Endodermal cell (in vitro differentiated cells): ENCODE measurements around the gene AFP. TPM values are rescaled to one million over a fixed set of nuclear protein-coding genes. Genes with fewer than 3 reads are reported as not detected.

Experiments used
- DNase-seq: peaks from one replicate; pipeline ENCODE4 v3.0.0-alpha.2; 2017
- H3K27ac ChIP-seq: 2 replicates; pipeline ENCODE4 v1.5.1; 2013; ENCODE audit warnings: mild to moderate bottlenecking, low read depth, low read length, moderate library complexity
- H3K27me3 ChIP-seq: 2 replicates; pipeline ENCODE4 v1.6.1; 2013; ENCODE audit warnings: mild to moderate bottlenecking, low read length, moderate library complexity; ENCODE audit not compliant: insufficient read depth, control insufficient read depth, poor library complexity, severe bottlenecking
- H3K36me3 ChIP-seq: 2 replicates; pipeline ENCODE4 v1.7.0; 2013; ENCODE audit warnings: mild to moderate bottlenecking, low read length, moderate library complexity; ENCODE audit not compliant: control insufficient read depth, insufficient read depth
- H3K4me1 ChIP-seq: one replicate; pipeline ENCODE4 v1.7.0; 2013; ENCODE audit warnings: low read length; ENCODE audit not compliant: control insufficient read depth, insufficient read depth
- H3K4me3 ChIP-seq: 2 replicates; pipeline ENCODE4 v1.5.1; 2013; ENCODE audit warnings: mild to moderate bottlenecking, low read length, moderate library complexity
- H3K9ac ChIP-seq: 2 replicates; pipeline ENCODE4 v1.6.1; 2013; ENCODE audit warnings: mild to moderate bottlenecking, low read length, moderate library complexity; ENCODE audit not compliant: poor library complexity, severe bottlenecking; ENCODE audit errors: extremely low read depth
- H3K9me3 ChIP-seq: 2 replicates; pipeline ENCODE4 v1.6.1; 2013; ENCODE audit warnings: mild to moderate bottlenecking, low read length, moderate library complexity; ENCODE audit not compliant: control insufficient read depth
- H3K27ac Mint-ChIP-seq: 2 replicates; pipeline ENCODE4 v1.8.0; 2020; ENCODE audit warnings: mixed read lengths
- H3K27me3 Mint-ChIP-seq: 2 replicates; pipeline ENCODE4 v1.8.0; 2021; ENCODE audit warnings: mild to moderate bottlenecking, mixed read lengths; ENCODE audit not compliant: insufficient read depth
- H3K36me3 Mint-ChIP-seq: 2 replicates; pipeline ENCODE4 v1.8.0; 2020; ENCODE audit warnings: low read depth, mixed read lengths
- H3K4me1 Mint-ChIP-seq: 2 replicates; pipeline ENCODE4 v1.8.0; 2020; ENCODE audit warnings: mixed read lengths
- H3K4me3 Mint-ChIP-seq: 2 replicates; pipeline ENCODE4 v1.8.0; 2020; ENCODE audit warnings: mild to moderate bottlenecking, moderate library complexity, mixed read lengths
- H3K9me3 Mint-ChIP-seq: 2 replicates; pipeline ENCODE4 v1.8.0; 2020; ENCODE audit warnings: mild to moderate bottlenecking, mixed read lengths
- WGBS, 2 experiments: methylation state at CpG; one replicate each; pipeline versions ENCODE4 v1.1.5 to v1.1.7; 2013; ENCODE audit warnings: missing lambda C conversion rate in 2 of 2, mixed read lengths in 1 of 2; ENCODE audit not compliant: insufficient coverage in 1 of 2, insufficient read length in 1 of 2; 5-methylcytosine and 5-hydroxymethylcytosine counted together
- total RNA-seq, 2 donors: library from RNA; stranded (reverse); fragmentation: NEBNext Ultra II Directional in 1 of 2; extraction: Animal tissue kit (Norgen Biotek cat#: 25700) in 1 of 2; gene quantifications; 2 replicates in 1 of 2; 3 replicates in 1 of 2; pipeline ENCODE4 v1.2.1, GENCODE V29; 2021
- TF ChIP-seq, protein P1 (sequence below): fragments of 200-600 bp; sonication (generic); conservative IDR thresholded peaks from 2 replicates; pipeline ENCODE4 v1.5.0; 2021; ENCODE audit warnings: antibody characterized with exemption, mild to moderate bottlenecking

Gene AFP
- total RNA-seq, 2 donors from 2014 or later = 1.6 TPM; not detected in 1

DNA sequence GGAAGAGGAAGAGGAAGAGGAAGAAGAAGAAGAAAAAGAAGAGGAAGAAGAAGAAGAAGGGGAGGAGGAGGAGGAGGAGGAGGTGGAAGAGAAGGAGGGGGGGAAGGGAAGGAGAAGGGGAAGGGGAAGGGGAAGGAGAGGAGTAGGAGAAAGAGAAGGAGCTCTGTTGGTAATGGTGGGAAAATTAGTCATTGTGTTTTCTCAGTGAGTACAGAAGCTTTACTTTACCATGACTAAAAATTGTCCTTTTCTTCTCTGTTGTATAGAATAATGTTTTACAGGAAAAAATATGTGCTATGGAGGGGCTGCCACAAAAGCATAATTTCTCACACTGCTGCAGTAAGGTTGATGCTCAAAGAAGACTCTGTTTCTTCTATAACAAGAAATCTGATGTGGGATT is 49.6 kb downstream of the AFP start:
- no peaks in the 10 kb centered on the region for H3K9me3 ChIP-seq
- no peak overlapping the region for H3K27ac Mint-ChIP-seq
- H3K27me3 Mint-ChIP-seq = peaks cover 69% of the 10 kb centered on the region
- no peak overlapping the region for H3K4me3 ChIP-seq
- no peaks in the 10 kb centered on the region for H3K36me3 ChIP-seq
- no peak for DNase-seq
- peaks cover 29% of the 10 kb centered on the region for H3K4me1 Mint-ChIP-seq
- H3K27ac ChIP-seq = no peak overlapping the region
- no peaks in the 10 kb centered on the region for H3K36me3 Mint-ChIP-seq
- H3K4me3 Mint-ChIP-seq = no peak overlapping the region
- TF ChIP-seq, protein P1, sequence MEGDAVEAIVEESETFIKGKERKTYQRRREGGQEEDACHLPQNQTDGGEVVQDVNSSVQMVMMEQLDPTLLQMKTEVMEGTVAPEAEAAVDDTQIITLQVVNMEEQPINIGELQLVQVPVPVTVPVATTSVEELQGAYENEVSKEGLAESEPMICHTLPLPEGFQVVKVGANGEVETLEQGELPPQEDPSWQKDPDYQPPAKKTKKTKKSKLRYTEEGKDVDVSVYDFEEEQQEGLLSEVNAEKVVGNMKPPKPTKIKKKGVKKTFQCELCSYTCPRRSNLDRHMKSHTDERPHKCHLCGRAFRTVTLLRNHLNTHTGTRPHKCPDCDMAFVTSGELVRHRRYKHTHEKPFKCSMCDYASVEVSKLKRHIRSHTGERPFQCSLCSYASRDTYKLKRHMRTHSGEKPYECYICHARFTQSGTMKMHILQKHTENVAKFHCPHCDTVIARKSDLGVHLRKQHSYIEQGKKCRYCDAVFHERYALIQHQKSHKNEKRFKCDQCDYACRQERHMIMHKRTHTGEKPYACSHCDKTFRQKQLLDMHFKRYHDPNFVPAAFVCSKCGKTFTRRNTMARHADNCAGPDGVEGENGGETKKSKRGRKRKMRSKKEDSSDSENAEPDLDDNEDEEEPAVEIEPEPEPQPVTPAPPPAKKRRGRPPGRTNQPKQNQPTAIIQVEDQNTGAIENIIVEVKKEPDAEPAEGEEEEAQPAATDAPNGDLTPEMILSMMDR = no peak
- no peaks in the 10 kb centered on the region for H3K9me3 Mint-ChIP-seq
- peaks cover 11% of the 10 kb centered on the region for H3K4me1 ChIP-seq
- no peak overlapping the region for H3K9ac ChIP-seq
- H3K27me3 ChIP-seq = peaks cover 44% of the 10 kb centered on the region

DNA sequence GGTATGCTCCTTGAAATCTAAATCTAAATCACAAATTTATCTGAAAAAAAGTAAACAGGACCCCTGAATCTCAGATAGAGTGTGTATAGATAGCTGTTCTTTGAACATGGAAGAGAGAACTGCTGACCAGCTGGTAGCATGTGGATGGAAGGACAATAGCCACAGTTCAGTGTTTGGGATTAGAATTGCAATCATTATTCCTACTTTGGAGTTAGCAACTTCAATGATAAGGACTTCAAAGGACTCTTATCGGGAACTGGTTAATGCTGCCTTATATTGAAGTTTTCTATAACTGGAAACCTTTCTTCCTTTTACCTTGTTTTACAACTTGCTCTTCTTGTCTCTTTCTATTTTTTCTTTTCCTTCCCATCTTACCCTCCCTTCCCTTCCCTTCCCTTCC is 50.5 kb downstream of the AFP start:
- H3K27me3 ChIP-seq = peaks cover 49% of the 10 kb centered on the region
- no peaks in the 10 kb centered on the region for H3K36me3 Mint-ChIP-seq
- no peaks in the 10 kb centered on the region for H3K9me3 Mint-ChIP-seq
- WGBS, 2 experiments = 79% methylated on average over 1 of the region's 1 CpG; no CpG with 5 or more reads in 1 of the 2 experiments
- H3K4me1 Mint-ChIP-seq = peaks cover 29% of the 10 kb centered on the region
- no peak overlapping the region for H3K27ac ChIP-seq
- TF ChIP-seq, protein P1 = no peak
- no peak overlapping the region for H3K27ac Mint-ChIP-seq
- peaks cover 11% of the 10 kb centered on the region for H3K4me1 ChIP-seq
- no peak overlapping the region for H3K9ac ChIP-seq
- no peaks in the 10 kb centered on the region for H3K36me3 ChIP-seq
- peaks cover 68% of the 10 kb centered on the region for H3K27me3 Mint-ChIP-seq
- H3K4me3 Mint-ChIP-seq = no peak overlapping the region
- H3K4me3 ChIP-seq = no peak overlapping the region
- no peak for DNase-seq
- no peaks in the 10 kb centered on the region for H3K9me3 ChIP-seq

DNA sequence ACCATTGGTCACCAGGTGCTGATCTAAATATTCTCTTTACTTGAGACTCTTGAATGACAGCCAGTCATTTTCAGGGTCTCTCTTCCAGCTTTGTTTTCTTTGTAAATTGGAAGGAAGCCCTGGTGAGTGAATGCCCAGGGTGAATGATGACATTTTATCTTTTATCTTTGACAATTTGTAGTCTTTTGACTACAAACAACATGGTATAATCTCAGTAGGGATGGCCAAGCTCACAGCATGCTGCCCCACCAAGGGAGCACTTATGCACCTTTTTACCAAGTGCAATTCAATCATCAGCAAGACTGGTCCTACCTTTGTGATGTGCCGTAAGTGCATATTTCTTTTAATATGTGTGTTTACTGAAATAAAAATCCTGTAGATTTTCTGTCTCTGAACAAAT is 51.2 kb downstream of the AFP start:
- Histone ChIP-seq H3K9me3 (no peaks in the 10 kb centered on the region), H3K27me3 (peaks cover 46% of the 10 kb centered on the region), H3K9ac (no peak overlapping the region), H3K4me1 (peaks cover 11% of the 10 kb centered on the region), H3K4me3 (peak overlapping the region; percentile 10), H3K27ac (no peak overlapping the region), H3K36me3 (no peaks in the 10 kb centered on the region)
- WGBS, 2 experiments = 20 to 95% methylated on average over 1 of the region's 1 CpG
- H3K4me1 Mint-ChIP-seq = peaks cover 29% of the 10 kb centered on the region
- H3K27ac Mint-ChIP-seq = no peak overlapping the region
- H3K4me3 Mint-ChIP-seq = no peak overlapping the region
- H3K27me3 Mint-ChIP-seq = peaks cover 66% of the 10 kb centered on the region
- no peaks in the 10 kb centered on the region for H3K9me3 Mint-ChIP-seq
- TF ChIP-seq, protein P1 = no peak
- no peaks in the 10 kb centered on the region for H3K36me3 Mint-ChIP-seq
- DNase-seq = no peak
